Vagina (tissue), 2 donors: ENCODE data around the gene TAL1.

Experiments used
- CTCF ChIP-seq, 3 experiments: fragments of 450-650 bp in 2 of 3; fragments of 200-600 bp in 1 of 3; sonication (generic) in 1 of 3; IDR thresholded peaks; one replicate each; pipeline ENCODE4 v1.5.1; 2017 to 2019; ENCODE audit warnings: antibody characterized with exemption in 3 of 3, mild to moderate bottlenecking in 2 of 3, moderate library complexity in 2 of 3
- POLR2A ChIP-seq, 2 donors: fragments of 450-650 bp; IDR thresholded peaks; one replicate each; pipeline ENCODE4 v1.6.1; 2017; ENCODE audit warnings: antibody characterized with exemption in 2 of 2, mild to moderate bottlenecking in 2 of 2, moderate library complexity in 2 of 2

- TF ChIP-seq CTCF (IDR thresholded peaks at IDR 0.05) (no peak), POLR2A (IDR thresholded peaks at IDR 0.05) (no peak)
These were observed 23.6 kb downstream of the TAL1 start for GRCh38 chr1:47208374-47208850.
